Lung (tissue), 12 donors: ENCODE data around the gene CDK14. TPM values are rescaled to one million over a fixed set of nuclear protein-coding genes. Genes with fewer than 3 reads are reported as not detected.

Source experiments
- ATAC-seq: fragments of 200-7000 bp; cut with Tn5 transposase; one replicate; pipeline ENCODE4 v1.9.1; 2020; ENCODE audit warnings: moderate number of reproducible peaks; ENCODE audit not compliant: insufficient read depth, low FRiP score
- DNase-seq, 3 donors: peaks; one replicate each; pipeline ENCODE4 v3.0.0-alpha.2; 2013 to 2017
- H3K27ac ChIP-seq, 2 donors: one replicate each; pipeline ENCODE4 v1.5.1; 2013; ENCODE audit warnings: mild to moderate bottlenecking in 2 of 2, moderate library complexity in 2 of 2, control low read depth in 1 of 2, inconsistent platforms in 1 of 2, low read depth in 1 of 2, low read length in 1 of 2
- H3K27me3 ChIP-seq, 3 donors: one replicate each; pipeline ENCODE4 v1.5.1; 2013; ENCODE audit warnings: low read length in 2 of 3; ENCODE audit not compliant: control insufficient read depth in 3 of 3, insufficient read depth in 3 of 3
- H3K36me3 ChIP-seq, 4 donors: one replicate each; pipeline ENCODE4 v1.5.1; 2013; ENCODE audit warnings: low read length in 4 of 4, mild to moderate bottlenecking in 1 of 4, moderate library complexity in 1 of 4; ENCODE audit not compliant: control insufficient read depth in 4 of 4, insufficient read depth in 4 of 4
- H3K4me1 ChIP-seq, 5 donors: one replicate each; pipeline ENCODE4 v1.5.1; 2013; ENCODE audit warnings: low read length in 5 of 5, mild to moderate bottlenecking in 2 of 5, moderate library complexity in 1 of 5; ENCODE audit not compliant: control insufficient read depth in 5 of 5, insufficient read depth in 5 of 5
- H3K4me3 ChIP-seq: one replicate; pipeline ENCODE4 v1.5.1; 2013; ENCODE audit warnings: mild to moderate bottlenecking, control low read depth, moderate library complexity
- H3K9ac ChIP-seq, 2 donors: one replicate each; pipeline ENCODE4 v1.5.1; 2013; ENCODE audit warnings: low read length in 2 of 2, control low read depth in 1 of 2; ENCODE audit not compliant: insufficient read depth in 1 of 2
- H3K9me3 ChIP-seq, 4 donors: one replicate each; pipeline ENCODE4 v1.5.1; 2013; ENCODE audit warnings: low read length in 3 of 4, mild to moderate bottlenecking in 1 of 4, moderate library complexity in 1 of 4; ENCODE audit not compliant: control insufficient read depth in 4 of 4, insufficient read depth in 3 of 4
- CTCF ChIP-seq: IDR thresholded peaks from 2 replicates; pipeline ENCODE4 v1.5.1; 2012; ENCODE audit warnings: mild to moderate bottlenecking; ENCODE audit errors: control extremely low read depth, extremely low read depth
- WGBS, 2 donors: extraction: QIAGEN DNeasy Blood & Tissue Kit; methylation state at CpG; one replicate each; pipeline ENCODE4 v1.1.7; 2013; 5-methylcytosine and 5-hydroxymethylcytosine counted together
- polyA plus RNA-seq, 2 donors: library from polyadenylated mRNA; stranded (reverse); fragments of 200-250 nt; gene quantifications; one replicate each; pipeline ENCODE4 v1.2.1, GENCODE V29; 2013
- total RNA-seq, 2 donors: library from RNA; depleted of rRNA in 1 of 2; stranded (reverse); fragments of >200 nt in 1 of 2; gene quantifications; one replicate each; pipeline ENCODE4 v1.2.1, GENCODE V29; 2014 to 2021
- donor health status: control.
- donor health status: control.
- donor health status: Bipolar disorder and iron deficiency.
- donor health status: healthy.
- donor health status: DM: yes; HTN: yes; CAD: no.

CDK14 gene
- total and polyA plus RNA-seq, 4 donors = 4.3 to 117 (median 18.9) TPM

GRCh38 chr7:90946730-90947501 lies 350.8 kb downstream of the CDK14 start:
- H3K4me1 ChIP-seq = peaks cover 0 to 9% (median 0%) of the 10 kb centered on the region in 5 donors
- WGBS, 2 donors = 75 to 76% methylated on average over 10 of the region's 10 CpGs
- H3K27ac ChIP-seq = no peak overlapping the region
- DNase-seq = no peak
- H3K36me3 ChIP-seq = peaks cover 0 to 1% (median 0%) of the 10 kb centered on the region in 4 donors
- no peak overlapping the region for H3K4me3 ChIP-seq
- H3K27me3 ChIP-seq = no peaks in the 10 kb centered on the region
- ATAC-seq = no peak
- no peak overlapping the region for H3K9ac ChIP-seq
- no peaks in the 10 kb centered on the region for H3K9me3 ChIP-seq
- TF ChIP-seq CTCF = no peak

GRCh38 chr7:90948085-90948484 lies 352.0 kb downstream of the CDK14 start:
- H3K4me1 ChIP-seq = peaks cover 0 to 13% (median 0%) of the 10 kb centered on the region in 5 donors
- no peak for ATAC-seq
- H3K27me3 ChIP-seq = no peaks in the 10 kb centered on the region
- H3K27ac ChIP-seq = no peak overlapping the region
- TF ChIP-seq CTCF = no peak
- no peaks in the 10 kb centered on the region for H3K9me3 ChIP-seq
- DNase-seq = no peak
- peaks cover 0 to 1% (median 0%) of the 10 kb centered on the region in 4 donors for H3K36me3 ChIP-seq
- H3K4me3 ChIP-seq = no peak overlapping the region
- H3K9ac ChIP-seq = no peak overlapping the region

- TF ChIP-seq CTCF = no peak
- no peaks in the 10 kb centered on the region for H3K9me3 ChIP-seq
- H3K9ac ChIP-seq = no peak overlapping the region
- H3K27me3 ChIP-seq = no peaks in the 10 kb centered on the region
- ATAC-seq = no peak
- no peak overlapping the region for H3K27ac ChIP-seq
- H3K4me3 ChIP-seq = no peak overlapping the region
- peaks cover 0 to 4% (median 0%) of the 10 kb centered on the region in 5 donors for H3K4me1 ChIP-seq
- H3K36me3 ChIP-seq = peaks cover 0 to 5% (median 2%) of the 10 kb centered on the region in 4 donors
- 95 to 98% methylated on average over 1 of the region's 1 CpG for WGBS, 2 donors
- DNase-seq = no peak
Observed at GRCh38 chr7:90951229-90951628, 355.1 kb downstream of the CDK14 start.
